ENCODE results near the gene TCF20. TPM values are rescaled to one million over a fixed set of nuclear protein-coding genes. Genes with fewer than 3 reads are reported as not detected.

Gene TCF20
- total and polyA plus RNA-seq, 12 donors = 5.6 to 43.9 (median 24.3) TPM

- Histone ChIP-seq H3K36me3 (replicated peaks in 1 of 2) (no peaks in the 10 kb centered on the region), H3K27me3 (no peaks in the 10 kb centered on the region), H3K27ac (no peak overlapping the region), H3K4me3 (no peak overlapping the region), H3K4me1 (replicated peaks in 1 of 2) (peaks cover 0 to 8% of the 10 kb centered on the region in 2 donors), H3K9me3 (replicated peaks in 1 of 3) (no peaks in the 10 kb centered on the region)
- TF ChIP-seq CTCF (IDR thresholded peaks at IDR 0.05) = no peak
- no peak for TF ChIP-seq POLR2A (IDR thresholded peaks at IDR 0.05)
- intact Hi-C loops (cut with DNase I) = no loop called here
- WGBS, 4 donors = 48 to 57% (median 52%) methylated on average over 10 to 21 of the region's 21 CpGs
- DNase-seq = no peak
These were observed 33.2 kb upstream of the TCF20 start for GRCh38 chr22:42303396-42304323.

- Histone ChIP-seq H3K4me3 (no peak overlapping the region), H3K27ac (no peak overlapping the region), H3K27me3 (no peaks in the 10 kb centered on the region), H3K4me1 (replicated peaks in 1 of 2) (peaks cover 0 to 8% of the 10 kb centered on the region in 2 donors), H3K36me3 (replicated peaks in 1 of 2) (no peaks in the 10 kb centered on the region), H3K9me3 (replicated peaks in 1 of 3) (no peaks in the 10 kb centered on the region)
- DNase-seq = no peak
- intact Hi-C loops (cut with DNase I) = no loop called here
- 88 to 95% (median 94%) methylated on average over 2 to 12 of the region's 12 CpGs for WGBS, 4 donors
- no peak for TF ChIP-seq CTCF (IDR thresholded peaks at IDR 0.05)
- TF ChIP-seq POLR2A (IDR thresholded peaks at IDR 0.05) = no peak
These were observed 31.3 kb upstream of the TCF20 start for GRCh38 chr22:42301742-42302102.

- no peak overlapping the region for H3K27ac ChIP-seq
- no peaks in the 10 kb centered on the region for H3K36me3 ChIP-seq (replicated peaks in 1 of 2)
- no peaks in the 10 kb centered on the region for H3K9me3 ChIP-seq (replicated peaks in 1 of 3)
- no peak overlapping the region for H3K4me3 ChIP-seq
- H3K27me3 ChIP-seq = no peaks in the 10 kb centered on the region
- 73 to 78% (median 77%) methylated on average over 13 of the region's 13 CpGs for WGBS, 4 donors
- DNase-seq = no peak
- intact Hi-C loops (cut with DNase I) = no loop called here
- H3K4me1 ChIP-seq (replicated peaks in 1 of 2) = peaks cover 0 to 13% of the 10 kb centered on the region in 2 donors
- TF ChIP-seq POLR2A (IDR thresholded peaks at IDR 0.05) (no peak), CTCF (IDR thresholded peaks at IDR 0.05) (no peak)
These were observed 30.8 kb upstream of the TCF20 start for GRCh38 chr22:42301077-42301741.

GRCh38 chr22:42300259-42301076 lies 30.0 kb upstream of the TCF20 start:
- no peak for DNase-seq
- no peaks in the 10 kb centered on the region for H3K9me3 ChIP-seq (replicated peaks in 1 of 3)
- H3K27me3 ChIP-seq = no peaks in the 10 kb centered on the region
- H3K36me3 ChIP-seq (replicated peaks in 1 of 2) = no peaks in the 10 kb centered on the region
- 46 to 50% (median 48%) methylated on average over 8 to 10 of the region's 10 CpGs for WGBS, 4 donors
- TF ChIP-seq POLR2A (IDR thresholded peaks at IDR 0.05) = no peak
- intact Hi-C loops (cut with DNase I) = no loop called here
- H3K4me3 ChIP-seq = no peak overlapping the region
- peaks cover 0 to 17% of the 10 kb centered on the region in 2 donors for H3K4me1 ChIP-seq (replicated peaks in 1 of 2)
- no peak overlapping the region for H3K27ac ChIP-seq
